Measurements from ENCODE around the gene PDS5B. TPM values are rescaled to one million over a fixed set of nuclear protein-coding genes. Genes with fewer than 3 reads are reported as not detected.

Gene PDS5B
- total RNA-seq, 1 donor from 2014 or later, result 63.1 TPM

GRCh38 chr13:32783067-32783466, 196.8 kb downstream of the PDS5B start:
- Mint-ChIP-seq H3K4me1 (ENCODE audit: low read depth) (peaks cover 20% of the 10 kb centered on the region), H3K36me3 (ENCODE audit: low read depth) (peaks cover 37% of the 10 kb centered on the region), H3K27me3 (ENCODE audit: low read depth) (no peaks in the 10 kb centered on the region), H3K27ac (peak overlapping the region; percentile 17), H3K4me3 (ENCODE audit: low read depth) (no peak overlapping the region), H3K9me3 (no peaks in the 10 kb centered on the region)
- DNase-seq (ENCODE audit: low spot score), result no peak
- intact Hi-C loops (cut with micrococcal nuclease), result loop anchor here (5.0 kb wide), 1 partner anchor 124 kb away; no protein-coding TSS in a partner anchor

GRCh38 chr13:32790731-32791130, 204.5 kb downstream of the PDS5B start:
- Mint-ChIP-seq H3K4me3 (ENCODE audit: low read depth) (peak overlapping the region; percentile 19), H3K36me3 (ENCODE audit: low read depth) (peaks cover 8% of the 10 kb centered on the region), H3K27me3 (ENCODE audit: low read depth) (no peaks in the 10 kb centered on the region), H3K27ac (no peak overlapping the region), H3K9me3 (no peaks in the 10 kb centered on the region), H3K4me1 (ENCODE audit: low read depth) (peaks cover 32% of the 10 kb centered on the region)
- no peak for DNase-seq (ENCODE audit: low spot score)
- intact Hi-C loops (cut with micrococcal nuclease), result loop anchor here (5.0 kb wide), 2 partner anchors 203 to 227 kb away; partner anchors contain the start of genes KL and PDS5B

GRCh38 chr13:32791545-32792172, 205.4 kb downstream of the PDS5B start:
- peak; percentile 36 for DNase-seq (ENCODE audit: low spot score)
- Mint-ChIP-seq H3K4me3 (ENCODE audit: low read depth) (no peak overlapping the region), H3K4me1 (ENCODE audit: low read depth) (peaks cover 32% of the 10 kb centered on the region), H3K36me3 (ENCODE audit: low read depth) (peaks cover 3% of the 10 kb centered on the region), H3K27me3 (ENCODE audit: low read depth) (no peaks in the 10 kb centered on the region), H3K27ac (peak overlapping the region; percentile 7), H3K9me3 (no peaks in the 10 kb centered on the region)
- intact Hi-C loops (cut with micrococcal nuclease), result loop anchor here (5.0 kb wide), 2 partner anchors 204 to 226 kb away; partner anchors contain the start of genes KL and PDS5B

- no peak overlapping the region for H3K27ac Mint-ChIP-seq
- no peaks in the 10 kb centered on the region for H3K9me3 Mint-ChIP-seq
- no peaks in the 10 kb centered on the region for H3K36me3 Mint-ChIP-seq (ENCODE audit: low read depth)
- no peaks in the 10 kb centered on the region for H3K27me3 Mint-ChIP-seq (ENCODE audit: low read depth)
- no peak for DNase-seq (ENCODE audit: low spot score)
- H3K4me3 Mint-ChIP-seq (ENCODE audit: low read depth), result no peak overlapping the region
- peaks cover 16% of the 10 kb centered on the region for H3K4me1 Mint-ChIP-seq (ENCODE audit: low read depth)
- intact Hi-C loops (cut with micrococcal nuclease), result no loop called here
These were observed 210.5 kb downstream of the PDS5B start for GRCh38 chr13:32796754-32797153.

GRCh38 chr13:32802159-32802558, 215.9 kb downstream of the PDS5B start:
- H3K4me1 Mint-ChIP-seq (ENCODE audit: low read depth), result no peaks in the 10 kb centered on the region
- no peak overlapping the region for H3K27ac Mint-ChIP-seq
- H3K36me3 Mint-ChIP-seq (ENCODE audit: low read depth), result no peaks in the 10 kb centered on the region
- H3K4me3 Mint-ChIP-seq (ENCODE audit: low read depth), result no peak overlapping the region
- intact Hi-C loops (cut with micrococcal nuclease), result no loop called here
- DNase-seq (ENCODE audit: low spot score), result no peak
- H3K9me3 Mint-ChIP-seq, result no peaks in the 10 kb centered on the region
- peaks cover 3% of the 10 kb centered on the region for H3K27me3 Mint-ChIP-seq (ENCODE audit: low read depth)

- peaks cover 3% of the 10 kb centered on the region for H3K27me3 Mint-ChIP-seq (ENCODE audit: low read depth)
- no peaks in the 10 kb centered on the region for H3K36me3 Mint-ChIP-seq (ENCODE audit: low read depth)
- H3K4me3 Mint-ChIP-seq (ENCODE audit: low read depth), result no peak overlapping the region
- DNase-seq (ENCODE audit: low spot score), result no peak
- intact Hi-C loops (cut with micrococcal nuclease), result no loop called here
- H3K4me1 Mint-ChIP-seq (ENCODE audit: low read depth), result no peaks in the 10 kb centered on the region
- no peak overlapping the region for H3K27ac Mint-ChIP-seq
- H3K9me3 Mint-ChIP-seq, result no peaks in the 10 kb centered on the region
These were observed 218.5 kb downstream of the PDS5B start for GRCh38 chr13:32804673-32805230.

GRCh38 chr13:32811297-32811800, 225.1 kb downstream of the PDS5B start:
- Mint-ChIP-seq H3K27ac (peak overlapping the region; percentile 69), H3K27me3 (ENCODE audit: low read depth) (no peaks in the 10 kb centered on the region), H3K36me3 (ENCODE audit: low read depth) (no peaks in the 10 kb centered on the region), H3K4me3 (ENCODE audit: low read depth) (peak overlapping the region; percentile 53), H3K4me1 (ENCODE audit: low read depth) (peaks cover 8% of the 10 kb centered on the region), H3K9me3 (peaks cover 12% of the 10 kb centered on the region)
- intact Hi-C loops (cut with micrococcal nuclease), result no loop called here
- DNase-seq (ENCODE audit: low spot score), result peak; percentile 20

GRCh38 chr13:32821149-32821688, 235.0 kb downstream of the PDS5B start:
- Mint-ChIP-seq H3K9me3 (no peaks in the 10 kb centered on the region), H3K4me1 (ENCODE audit: low read depth) (no peaks in the 10 kb centered on the region), H3K27me3 (ENCODE audit: low read depth) (peaks cover 7% of the 10 kb centered on the region), H3K27ac (no peak overlapping the region), H3K36me3 (ENCODE audit: low read depth) (no peaks in the 10 kb centered on the region), H3K4me3 (ENCODE audit: low read depth) (no peak overlapping the region)
- intact Hi-C loops (cut with micrococcal nuclease), result no loop called here
- DNase-seq (ENCODE audit: low spot score), result no peak

GRCh38 chr13:32822771-32823170, 236.5 kb downstream of the PDS5B start:
- Mint-ChIP-seq H3K27ac (no peak overlapping the region), H3K27me3 (ENCODE audit: low read depth) (peaks cover 7% of the 10 kb centered on the region), H3K4me1 (ENCODE audit: low read depth) (no peaks in the 10 kb centered on the region), H3K4me3 (ENCODE audit: low read depth) (no peak overlapping the region), H3K9me3 (no peaks in the 10 kb centered on the region), H3K36me3 (ENCODE audit: low read depth) (no peaks in the 10 kb centered on the region)
- DNase-seq (ENCODE audit: low spot score), result no peak
- intact Hi-C loops (cut with micrococcal nuclease), result no loop called here

GRCh38 chr13:32823597-32823996, 237.3 kb downstream of the PDS5B start:
- H3K36me3 Mint-ChIP-seq (ENCODE audit: low read depth), result no peaks in the 10 kb centered on the region
- H3K27me3 Mint-ChIP-seq (ENCODE audit: low read depth), result peaks cover 7% of the 10 kb centered on the region
- intact Hi-C loops (cut with micrococcal nuclease), result no loop called here
- H3K9me3 Mint-ChIP-seq, result no peaks in the 10 kb centered on the region
- no peak for DNase-seq (ENCODE audit: low spot score)
- no peak overlapping the region for H3K4me3 Mint-ChIP-seq (ENCODE audit: low read depth)
- H3K27ac Mint-ChIP-seq, result no peak overlapping the region
- no peaks in the 10 kb centered on the region for H3K4me1 Mint-ChIP-seq (ENCODE audit: low read depth)

- Mint-ChIP-seq H3K27me3 (ENCODE audit: low read depth) (peaks cover 7% of the 10 kb centered on the region), H3K4me3 (ENCODE audit: low read depth) (no peak overlapping the region), H3K4me1 (ENCODE audit: low read depth) (no peaks in the 10 kb centered on the region), H3K27ac (no peak overlapping the region), H3K9me3 (no peaks in the 10 kb centered on the region), H3K36me3 (ENCODE audit: low read depth) (no peaks in the 10 kb centered on the region)
- intact Hi-C loops (cut with micrococcal nuclease), result no loop called here
- DNase-seq (ENCODE audit: low spot score), result no peak
These were observed 237.8 kb downstream of the PDS5B start for GRCh38 chr13:32824061-32824460.

- Mint-ChIP-seq H3K27ac (no peak overlapping the region), H3K4me3 (ENCODE audit: low read depth) (no peak overlapping the region), H3K9me3 (no peaks in the 10 kb centered on the region), H3K4me1 (ENCODE audit: low read depth) (no peaks in the 10 kb centered on the region), H3K36me3 (ENCODE audit: low read depth) (no peaks in the 10 kb centered on the region), H3K27me3 (ENCODE audit: low read depth) (peaks cover 6% of the 10 kb centered on the region)
- no peak for DNase-seq (ENCODE audit: low spot score)
- intact Hi-C loops (cut with micrococcal nuclease), result no loop called here
These were observed 238.4 kb downstream of the PDS5B start for GRCh38 chr13:32824675-32825074.

GRCh38 chr13:32825481-32825880, 239.2 kb downstream of the PDS5B start:
- H3K4me3 Mint-ChIP-seq (ENCODE audit: low read depth), result no peak overlapping the region
- DNase-seq (ENCODE audit: low spot score), result no peak
- H3K27ac Mint-ChIP-seq, result no peak overlapping the region
- H3K27me3 Mint-ChIP-seq (ENCODE audit: low read depth), result peaks cover 4% of the 10 kb centered on the region
- H3K36me3 Mint-ChIP-seq (ENCODE audit: low read depth), result no peaks in the 10 kb centered on the region
- H3K4me1 Mint-ChIP-seq (ENCODE audit: low read depth), result no peaks in the 10 kb centered on the region
- H3K9me3 Mint-ChIP-seq, result no peaks in the 10 kb centered on the region
- intact Hi-C loops (cut with micrococcal nuclease), result no loop called here

All from activated T-helper 2 cell treated with anti-CD3 and anti-CD28 coated beads, Interferon-gamma antibody, Interleukin-2, Interleukin-4, amounts not matched to agents 10 μg/mL and 5 μg/mL and 100 μg/mL, durations not matched to agents 14 hours and 24 hours and 36 hours (primary cell).